H1 (cell line): ENCODE measurements around the gene WSCD2. TPM values are rescaled to one million over a fixed set of nuclear protein-coding genes. Genes with fewer than 3 reads are reported as not detected.

Source experiments
- CTCF ChIA-PET: fragments of 300-600 bp; sonication (Branson Sonifier 250); formaldehyde crosslinking; loops from one replicate; lab custom pipeline; 2021; ENCODE audit not compliant: partially characterized antibody; lab: Charles Lee
- POLR2A ChIA-PET: fragments of 300-600 bp; sonication (Branson Sonifier 250); formaldehyde crosslinking; loops from one replicate; lab custom pipeline; 2021; ENCODE audit warnings: inconsistent platforms; ENCODE audit not compliant: partially characterized antibody; lab: Charles Lee
- DNase-seq, 2 experiments: peaks; one replicate each; pipeline versions ENCODE4 v3.0.0 to v3.0.0-alpha.2; 2010 to 2022; ENCODE audit warnings: low spot score in 2 of 2, low read depth in 1 of 2, mixed read lengths in 1 of 2
- FAIRE-seq: peaks from 2 replicates; lab custom pipeline; 2011; peaks lifted over from hg19 to GRCh38; lab: Jason Lieb, UNC
- H2AFZ ChIP-seq: 2 replicates; pipeline ENCODE4 v1.8.1; 2012; ENCODE audit warnings: low read length, inconsistent platforms
- H2AK5ac ChIP-seq: 2 replicates; pipeline ENCODE4 v1.6.1; 2013; ENCODE audit warnings: low read depth, low read length
- H2BK120ac ChIP-seq: replicated peaks from 2 replicates; pipeline ENCODE3; 2013; ENCODE audit warnings: low read depth, low read length, inconsistent platforms
- H2BK12ac ChIP-seq: 2 replicates; pipeline ENCODE4 v1.6.1; 2013; ENCODE audit warnings: low read depth, low read length
- H2BK15ac ChIP-seq: 2 replicates; pipeline ENCODE4 v1.6.1; 2013; ENCODE audit warnings: low read length
- H2BK20ac ChIP-seq: 2 replicates; pipeline ENCODE4 v1.6.1; 2013; ENCODE audit warnings: low read length
- H2BK5ac ChIP-seq: 2 replicates; pipeline ENCODE4 v1.6.1; 2013; ENCODE audit warnings: low read depth, low read length
- H3K14ac ChIP-seq: 2 replicates; pipeline ENCODE4 v1.6.1; 2013; ENCODE audit warnings: inconsistent platforms; ENCODE audit not compliant: insufficient read length
- H3K18ac ChIP-seq: 2 replicates; pipeline ENCODE4 v1.6.1; 2013; ENCODE audit warnings: low read length; ENCODE audit errors: extremely low read depth
- H3K23ac ChIP-seq: 2 replicates; pipeline ENCODE4 v1.6.1; 2013; ENCODE audit warnings: inconsistent platforms; ENCODE audit not compliant: insufficient read length
- H3K23me2 ChIP-seq: 2 replicates; pipeline ENCODE4 v1.6.1; 2013; ENCODE audit warnings: low read depth, low read length
- H3K27ac ChIP-seq: 2 replicates; pipeline ENCODE4 v1.6.1; 2011; ENCODE audit warnings: low read depth, low read length, inconsistent platforms
- H3K27me3 ChIP-seq, 4 experiments: replicated peaks in 1 of 4; 1 replicate in 1 of 4; 2 replicates in 3 of 4; pipeline versions ENCODE4 v1.6.1 to v1.8.1; 2011 to 2013; ENCODE audit warnings: low read length in 3 of 4, mild to moderate bottlenecking in 3 of 4, inconsistent platforms in 2 of 4, mixed read lengths in 2 of 4, moderate library complexity in 1 of 4; ENCODE audit not compliant: control insufficient read depth in 3 of 4, insufficient read depth in 3 of 4; ENCODE audit errors: extremely low read depth in 1 of 4
- H3K36me3 ChIP-seq, 4 experiments: 2 replicates each; pipeline versions ENCODE4 v1.6.1 to v1.8.1; 2011 to 2013; ENCODE audit warnings: mild to moderate bottlenecking in 4 of 4, low read length in 3 of 4, moderate library complexity in 2 of 4, control low read depth in 1 of 4, inconsistent platforms in 1 of 4; ENCODE audit not compliant: insufficient read depth in 4 of 4, control insufficient read depth in 2 of 4
- H3K4ac ChIP-seq: replicated peaks from 2 replicates; pipeline ENCODE3; 2013; ENCODE audit warnings: low read length, low read depth, mixed read lengths, inconsistent platforms; ENCODE audit not compliant: insufficient read length
- H3K4me1 ChIP-seq, 4 experiments: replicated peaks in 1 of 4; 1 replicate in 1 of 4; 2 replicates in 3 of 4; pipeline versions ENCODE4 v1.6.1 to v1.8.1; 2011 to 2013; ENCODE audit warnings: low read length in 3 of 4, inconsistent platforms in 2 of 4, mixed read lengths in 1 of 4; ENCODE audit not compliant: insufficient read depth in 4 of 4, control insufficient read depth in 3 of 4
- H3K4me2 ChIP-seq, 2 experiments: 2 replicates each; pipeline versions ENCODE4 v1.6.1 to v1.8.1; 2011 to 2013; ENCODE audit warnings: low read depth in 2 of 2, low read length in 2 of 2, control low read depth in 1 of 2, inconsistent platforms in 1 of 2, mild to moderate bottlenecking in 1 of 2; ENCODE audit not compliant: insufficient read depth in 1 of 2
- H3K4me3 ChIP-seq, 4 experiments: fragments of 200-600, 300-600 bp in 1 of 4; sonication (generic), shearing (Covaris generic), sonication (Bioruptor Twin) in 1 of 4; 2 replicates each; pipeline versions ENCODE4 v1.5.1 to v1.8.1; 2011 to 2016; ENCODE audit warnings: low read length in 4 of 4, low read depth in 3 of 4, control low read depth in 2 of 4, inconsistent platforms in 2 of 4, mild to moderate bottlenecking in 2 of 4, mixed read lengths in 1 of 4, moderate library complexity in 1 of 4; ENCODE audit not compliant: insufficient read depth in 2 of 4; ENCODE audit errors: extremely low read depth in 1 of 4
- H3K56ac ChIP-seq: replicated peaks from 2 replicates; pipeline ENCODE3; 2013; ENCODE audit warnings: low read depth, mild to moderate bottlenecking, mixed read lengths, low read length, inconsistent platforms; ENCODE audit not compliant: insufficient read length
- H3K79me1 ChIP-seq: 2 replicates; pipeline ENCODE4 v1.6.1; 2013; ENCODE audit warnings: low read depth, low read length, control low read depth
- H3K79me2 ChIP-seq, 2 experiments: 2 replicates each; pipeline versions ENCODE4 v1.6.1 to v1.8.1; 2012 to 2013; ENCODE audit warnings: low read length in 2 of 2, mild to moderate bottlenecking in 2 of 2, inconsistent platforms in 1 of 2; ENCODE audit not compliant: insufficient read depth in 2 of 2, control insufficient read depth in 1 of 2
- H3K9ac ChIP-seq, 4 experiments: replicated peaks in 1 of 4; 1 replicate in 1 of 4; 2 replicates in 3 of 4; pipeline versions ENCODE4 v1.6.1 to v1.8.1; 2011 to 2013; ENCODE audit warnings: low read depth in 3 of 4, low read length in 3 of 4, control low read depth in 2 of 4, mild to moderate bottlenecking in 2 of 4, moderate library complexity in 2 of 4, inconsistent platforms in 1 of 4; ENCODE audit errors: extremely low read depth in 1 of 4
- H3K9me3 ChIP-seq, 2 experiments: 2 replicates each; pipeline versions ENCODE4 v1.6.1 to v1.8.1; 2012 to 2013; ENCODE audit warnings: mild to moderate bottlenecking in 2 of 2, moderate library complexity in 2 of 2, control low read depth in 1 of 2, inconsistent platforms in 1 of 2, low read depth in 1 of 2, low read length in 1 of 2, mixed read lengths in 1 of 2; ENCODE audit not compliant: insufficient read depth in 2 of 2
- H4K20me1 ChIP-seq, 2 experiments: replicated peaks in 1 of 2; 2 replicates each; pipeline versions ENCODE3 to v1.8.1; 2011 to 2013; ENCODE audit warnings: inconsistent platforms in 2 of 2, low read length in 2 of 2, mild to moderate bottlenecking in 1 of 2; ENCODE audit not compliant: insufficient read depth in 2 of 2, control insufficient read depth in 1 of 2
- H4K5ac ChIP-seq: 2 replicates; pipeline ENCODE4 v1.6.1; 2013; ENCODE audit warnings: low read length, low read depth, mixed read lengths, inconsistent platforms; ENCODE audit not compliant: insufficient read length
- H4K8ac ChIP-seq: 2 replicates; pipeline ENCODE4 v1.8.0; 2013; ENCODE audit warnings: mild to moderate bottlenecking, moderate library complexity, low read length, inconsistent platforms; ENCODE audit not compliant: insufficient read depth; ENCODE audit errors: extremely low read depth
- H4K91ac ChIP-seq: replicated peaks from 2 replicates; pipeline ENCODE3; 2013; ENCODE audit warnings: low read length, mixed read lengths, inconsistent platforms; ENCODE audit not compliant: insufficient read length
- BCL11A ChIP-seq, 2 experiments: IDR thresholded peaks; one replicate each; pipeline ENCODE4 v1.6.1; 2011; ENCODE audit warnings: low read depth in 2 of 2, low read length in 2 of 2, mild to moderate bottlenecking in 2 of 2
- CTBP2 ChIP-seq: IDR thresholded peaks from 2 replicates; pipeline ENCODE4 v1.7.0; 2011; ENCODE audit warnings: borderline replicate concordance, mild to moderate bottlenecking, moderate library complexity, mixed read lengths, low read length; ENCODE audit not compliant: insufficient read depth, insufficient read length
- KDM4A ChIP-seq: IDR thresholded peaks from one replicate; pipeline ENCODE4 v1.7.1; 2012; ENCODE audit warnings: low read depth, mild to moderate bottlenecking, moderate library complexity, low read length, inconsistent platforms; ENCODE audit not compliant: severe bottlenecking
- KDM5A ChIP-seq: fragments of 200-600 bp; IDR thresholded peaks from 2 replicates; pipeline ENCODE4 v1.7.1; 2012; ENCODE audit warnings: mild to moderate bottlenecking, low read length, inconsistent platforms, mixed read lengths
- RFX5 ChIP-seq: IDR thresholded peaks from 2 replicates; pipeline ENCODE4 v1.6.1; 2011; ENCODE audit warnings: low read depth, low read length, improper control_type of control experiment, borderline replicate concordance
- RNF2 ChIP-seq: fragments of 200-900, 300-1000 bp; sonication (generic); IDR thresholded peaks from 2 replicates; pipeline ENCODE4 v1.7.1; 2016; ENCODE audit warnings: borderline replicate concordance, low read depth, mild to moderate bottlenecking, antibody characterized with exemption, low read length; ENCODE audit not compliant: poor library complexity, severe bottlenecking; ENCODE audit errors: missing control alignments
- RXRA ChIP-seq: IDR thresholded peaks from 2 replicates; pipeline ENCODE4 v1.6.1; 2011; ENCODE audit warnings: low read depth, mild to moderate bottlenecking, low read length, moderate library complexity; ENCODE audit not compliant: insufficient read depth
- SIRT6 ChIP-seq: IDR thresholded peaks from one replicate; pipeline ENCODE4 v1.7.1; 2012; ENCODE audit warnings: low read length, inconsistent platforms
- SP2 ChIP-seq: IDR thresholded peaks from 2 replicates; pipeline ENCODE4 v1.6.1; 2012; ENCODE audit warnings: mild to moderate bottlenecking, low read length, inconsistent platforms
- USF2 ChIP-seq: IDR thresholded peaks from 2 replicates; pipeline ENCODE4 v1.6.1; 2011; ENCODE audit warnings: low read length, improper control_type of control experiment
- WGBS, 2 experiments: shearing (Covaris generic) in 1 of 2; methylation state at CpG; one replicate each; pipeline versions ENCODE4 v1.1.6 to v1.1.7; 2013 to 2015; ENCODE audit warnings: low lambda C conversion rate in 2 of 2, mixed read lengths in 2 of 2, inconsistent platforms in 1 of 2, low coverage in 1 of 2, missing lambda C conversion rate in 1 of 2; ENCODE audit not compliant: insufficient replicate concordance in 2 of 2, insufficient coverage in 1 of 2, insufficient read length in 1 of 2; ENCODE audit errors: extremely low coverage in 1 of 2, missing lambda C conversion rate in 1 of 2; 5-methylcytosine and 5-hydroxymethylcytosine counted together
- polyA plus RNA-seq, 7 experiments: library from polyadenylated mRNA; depleted of rRNA in 3 of 7; stranded (reverse) in 5 of 7; unstranded in 2 of 7; fragments of >200 nt in 5 of 7; fragments of 200-250 nt in 2 of 7; gene quantifications; 1 replicate in 5 of 7; 2 replicates in 1 of 7; 4 replicates in 1 of 7; pipeline versions ENCODE4 v1.2.1 to v1.2.3, GENCODE V29; 2011 to 2013; ENCODE audit warnings: missing spikeins in 2 of 7, mixed read lengths in 2 of 7
- total RNA-seq: library from RNA; stranded (reverse); fragmentation: NEBNext Ultra II Directional; extraction: Animal tissue kit (Norgen Biotek cat#: 25700); gene quantifications from 2 replicates; pipeline ENCODE4 v1.2.1, GENCODE V29; 2021

Gene WSCD2
- total and polyA plus RNA-seq, 2 of the 8 experiments (the other 6 are each of a cell fraction or from before 2014, with no cell fraction given): 1.3 to 2.2 TPM

- POLR2A ChIA-PET: no interaction called here
- H4K91ac ChIP-seq: no peak overlapping the region
- H3K9ac ChIP-seq: no peak overlapping the region
- no peak for DNase-seq
- H4K8ac ChIP-seq: no peak overlapping the region
- H3K4me3 ChIP-seq: no peak overlapping the region
- no peak overlapping the region for H3K18ac ChIP-seq
- H3K23ac ChIP-seq: no peak overlapping the region
- peaks cover 0 to 8% (median 4%) of the 10 kb centered on the region in 4 experiments; a peak in 3 of 7 replicates for H3K4me1 ChIP-seq
- no peak overlapping the region for H2AFZ ChIP-seq
- no peak overlapping the region for H2BK12ac ChIP-seq
- no peak overlapping the region for H3K56ac ChIP-seq
- no peaks in the 10 kb centered on the region for H3K9me3 ChIP-seq
- CTCF ChIA-PET: interaction anchor here (1.1 kb wide), 1 partner anchor 238 kb away, joined by 3 read pairs; no protein-coding TSS in a partner anchor
- H3K23me2 ChIP-seq: no peaks in the 10 kb centered on the region
- H3K79me1 ChIP-seq: no peaks in the 10 kb centered on the region
- no peak overlapping the region for H3K27ac ChIP-seq
- no peaks in the 10 kb centered on the region for H3K27me3 ChIP-seq
- no peak for FAIRE-seq
- H3K4me2 ChIP-seq: no peak overlapping the region
- no peaks in the 10 kb centered on the region for H3K36me3 ChIP-seq
- H2AK5ac ChIP-seq: no peak overlapping the region; the same call in 1 of the 2 replicates
- no peaks in the 10 kb centered on the region for H4K20me1 ChIP-seq
- no peak overlapping the region for H2BK5ac ChIP-seq
- H2BK20ac ChIP-seq: peak overlapping the region; percentile 89; the same call in 1 of the 2 replicates
- no peak overlapping the region for H3K14ac ChIP-seq
- H4K5ac ChIP-seq: no peak overlapping the region
- H3K79me2 ChIP-seq: no peaks in the 10 kb centered on the region
- H2BK120ac ChIP-seq: peak overlapping the region; percentile 67
- H2BK15ac ChIP-seq: no peak overlapping the region
- peak overlapping the region; percentile 23 for H3K4ac ChIP-seq
- 97% methylated on average over 7 of the region's 7 CpGs; no CpG with 5 or more reads in 1 of the 2 experiments for WGBS, 2 experiments
- TF ChIP-seq BCL11A (IDR thresholded peaks at IDR 0.05; ENCODE audit: low read depth in 2 of 2, low read length in 2 of 2) (no peak), RFX5 (no peak), KDM4A (no peak), RNF2 (no peak), CTBP2 (no peak), USF2 (no peak), KDM5A (no peak), SP2 (no peak), SIRT6 (no peak), RXRA (no peak)
These were observed 123.4 kb downstream of the WSCD2 start for GRCh38 chr12:108252523-108252922.
